GM23338 (cell line): Measurements from ENCODE around the gene NBEAL2. TPM values are rescaled to one million over a fixed set of nuclear protein-coding genes. Genes with fewer than 3 reads are reported as not detected.

Experiments used
- ATAC-seq: fragments of 200-7000 bp; cut with Tn5 transposase; 3 replicates; pipeline ENCODE4 v1.9.1; 2020
- DNase-seq: peaks from one replicate; pipeline ENCODE4 v3.0.0-alpha.2; 2015; ENCODE audit warnings: low spot score
- H2AFZ ChIP-seq: fragments of 200-600 bp; sonication (generic); 2 replicates; pipeline ENCODE4 v1.8.0; 2016; ENCODE audit warnings: antibody characterized with exemption, mild to moderate bottlenecking, moderate library complexity
- H3F3A ChIP-seq: fragments of 200-600 bp; sonication (generic); replicated peaks from 2 replicates; pipeline ENCODE4 v1.8.0; 2017; ENCODE audit warnings: antibody characterized with exemption, mixed run types, low read depth
- H3K27ac ChIP-seq: fragments of 200-600 bp; sonication (generic); 2 replicates; pipeline ENCODE4 v1.6.1; 2016; ENCODE audit warnings: low read depth
- H3K27me3 ChIP-seq: fragments of 200-600 bp; sonication (generic); 2 replicates; pipeline ENCODE4 v1.8.0; 2016; ENCODE audit warnings: mild to moderate bottlenecking, mixed run types, moderate library complexity; ENCODE audit not compliant: insufficient read depth
- H3K36me3 ChIP-seq: fragments of 200-600 bp; sonication (generic); 2 replicates; pipeline ENCODE4 v1.8.0; 2016; ENCODE audit warnings: mild to moderate bottlenecking; ENCODE audit not compliant: insufficient read depth
- H3K4me1 ChIP-seq: fragments of 200-600 bp; sonication (generic); 2 replicates; pipeline ENCODE4 v1.8.0; 2016; ENCODE audit warnings: mild to moderate bottlenecking, moderate library complexity; ENCODE audit not compliant: insufficient read depth
- H3K4me2 ChIP-seq: fragments of 200-600 bp; sonication (generic); 2 replicates; pipeline ENCODE4 v1.7.1; 2017; ENCODE audit warnings: mixed run types
- H3K4me3 ChIP-seq: fragments of 200-600 bp; sonication (generic); 2 replicates; pipeline ENCODE4 v1.6.1; 2016; ENCODE audit warnings: mixed run types
- H3K79me2 ChIP-seq: fragments of 200-600 bp; sonication (generic); replicated peaks from 2 replicates; pipeline ENCODE4 v1.8.0; 2017; ENCODE audit warnings: mild to moderate bottlenecking; ENCODE audit not compliant: insufficient read depth
- H3K9me2 ChIP-seq: fragments of 200-600 bp; sonication (generic); 2 replicates; pipeline ENCODE4 v1.8.0; 2017; ENCODE audit not compliant: insufficient read depth
- H4K20me1 ChIP-seq: fragments of 200-600 bp; sonication (generic); replicated peaks from 2 replicates; pipeline ENCODE4 v1.8.0; 2017; ENCODE audit warnings: mild to moderate bottlenecking; ENCODE audit not compliant: insufficient read depth
- H3K27ac Mint-ChIP-seq: 2 replicates; pipeline ENCODE4 v1.8.0; 2020; ENCODE audit warnings: inconsistent platforms, mild to moderate bottlenecking, moderate library complexity, mixed read lengths
- H3K27me3 Mint-ChIP-seq: 3 replicates; pipeline ENCODE4 v1.8.0; 2022; ENCODE audit warnings: low read depth, mild to moderate bottlenecking, moderate library complexity, mixed read lengths, inconsistent platforms; ENCODE audit not compliant: insufficient read depth, poor library complexity
- H3K36me3 Mint-ChIP-seq: 3 replicates; pipeline ENCODE4 v1.8.0; 2021; ENCODE audit warnings: low read depth, mild to moderate bottlenecking, inconsistent platforms, moderate library complexity, mixed read lengths
- H3K4me1 Mint-ChIP-seq: 3 replicates; pipeline ENCODE4 v1.8.0; 2020; ENCODE audit warnings: mild to moderate bottlenecking, inconsistent platforms, mixed read lengths
- H3K4me3 Mint-ChIP-seq: 3 replicates; pipeline ENCODE4 v1.8.0; 2021; ENCODE audit warnings: moderate library complexity, mild to moderate bottlenecking, inconsistent platforms, mixed read lengths
- H3K9me3 Mint-ChIP-seq: 3 replicates; pipeline ENCODE4 v1.8.0; 2020; ENCODE audit warnings: moderate library complexity, mild to moderate bottlenecking, inconsistent platforms, mixed read lengths
- EZH2phosphoT487 ChIP-seq: fragments of 200-600 bp; sonication (generic); IDR thresholded peaks from one replicate; pipeline ENCODE4 v1.8.1; 2018; ENCODE audit warnings: antibody characterized with exemption; ENCODE audit not compliant: unreplicated experiment
- JUNB ChIP-seq: IDR thresholded peaks from one replicate; pipeline ENCODE4 v1.6.1; 2016; ENCODE audit warnings: antibody characterized with exemption; ENCODE audit not compliant: unreplicated experiment
- STAT1 ChIP-seq: IDR thresholded peaks from one replicate; pipeline ENCODE4 v1.6.1; 2016; ENCODE audit warnings: antibody characterized with exemption; ENCODE audit not compliant: unreplicated experiment
- ZNF114 ChIP-seq: fragments of 250-450 bp; sonication (Bioruptor Pico); IDR thresholded peaks from 2 replicates; pipeline ENCODE4 v1.5.0; 2020; ENCODE audit warnings: mild to moderate bottlenecking, moderate library complexity
- ZNF331 ChIP-seq: fragments of 250-450 bp; sonication (Bioruptor Pico); IDR thresholded peaks from 2 replicates; pipeline ENCODE4 v1.5.0; 2020; ENCODE audit warnings: low read depth, mild to moderate bottlenecking, moderate library complexity
- polyA plus RNA-seq: library from polyadenylated mRNA; unstranded; fragments of >200 nt; fragmentation: Nextera tagmentation; extraction: Ambion mirVana; gene quantifications from 2 replicates; pipeline ENCODE4 v1.2.1, GENCODE V29; 2016
- total RNA-seq: library from RNA; depleted of rRNA; stranded (reverse); fragments of >200 nt; shearing (Covaris generic); gene quantifications from 2 replicates; pipeline ENCODE4 v1.2.3, GENCODE V29; 2014
- TF ChIP-seq, protein P1 (sequence below): IDR thresholded peaks from 2 replicates; pipeline ENCODE4 v1.6.1; 2016; ENCODE audit warnings: antibody characterized with exemption
- TF ChIP-seq, protein P2 (sequence below): fragments of 250-450 bp; sonication (Bioruptor Pico); IDR thresholded peaks from 2 replicates; pipeline ENCODE4 v1.5.0; 2020; ENCODE audit warnings: mild to moderate bottlenecking, moderate library complexity
- TF ChIP-seq, protein P3 (sequence below): IDR thresholded peaks from one replicate; pipeline ENCODE4 v1.6.1; 2018; ENCODE audit warnings: antibody characterized with exemption; ENCODE audit not compliant: unreplicated experiment

The NBEAL2 gene
- total and polyA plus RNA-seq, 2 experiments from 2014 or later = 13.5 to 79.9 TPM

DNA sequence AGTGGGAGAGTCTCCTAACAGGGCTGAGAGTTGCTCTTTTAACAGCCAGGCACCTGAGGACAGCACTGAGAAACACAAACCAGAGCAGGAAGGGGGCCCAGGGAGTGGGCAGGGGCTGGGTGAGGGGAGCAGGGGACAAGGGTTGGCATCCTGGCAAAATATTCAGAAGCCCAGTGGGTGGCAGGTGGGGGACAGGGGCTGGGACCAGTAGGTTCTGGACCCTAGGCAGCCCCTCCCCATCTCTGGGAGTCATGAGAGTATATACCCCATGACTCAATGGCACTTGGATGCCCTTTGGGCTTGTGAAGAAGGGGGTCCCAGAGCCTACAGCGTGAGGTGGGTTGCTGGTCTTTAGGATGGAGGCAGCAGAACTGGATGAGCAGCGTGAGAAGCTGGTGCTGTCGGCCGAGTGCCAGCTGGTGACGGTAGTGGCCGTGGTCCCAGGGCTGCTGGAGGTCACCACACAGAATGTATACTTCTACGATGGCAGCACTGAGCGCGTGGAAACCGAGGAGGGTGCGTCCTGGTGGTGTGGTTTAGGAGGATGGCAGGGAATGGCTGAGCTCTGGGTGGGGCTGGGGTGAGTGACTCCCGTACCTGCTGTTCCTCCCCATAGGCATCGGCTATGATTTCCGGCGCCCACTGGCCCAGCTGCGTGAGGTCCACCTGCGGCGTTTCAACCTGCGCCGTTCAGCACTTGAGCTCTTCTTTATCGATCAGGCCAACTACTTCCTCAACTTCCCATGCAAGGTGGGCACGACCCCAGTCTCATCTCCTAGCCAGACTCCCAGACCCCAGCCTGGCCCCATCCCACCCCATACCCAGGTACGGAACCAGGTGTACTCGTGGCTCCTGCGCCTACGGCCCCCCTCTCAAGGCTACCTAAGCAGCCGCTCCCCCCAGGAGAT is 24.2 kb downstream of the NBEAL2 start:
- Mint-ChIP-seq H3K4me1 (peaks cover 3% of the 10 kb centered on the region; the same call in 2 of the 3 replicates), H3K9me3 (no peaks in the 10 kb centered on the region), H3K27me3 (peaks cover 13% of the 10 kb centered on the region), H3K27ac (no peak overlapping the region; the same call in 1 of the 2 replicates), H3K36me3 (peaks cover 28% of the 10 kb centered on the region), H3K4me3 (no peak overlapping the region)
- H3K4me2 ChIP-seq = no peak overlapping the region
- no peaks in the 10 kb centered on the region; the same call in 1 of the 2 replicates for H3K36me3 ChIP-seq
- no peaks in the 10 kb centered on the region for H3K4me1 ChIP-seq
- H3K4me3 ChIP-seq = no peak overlapping the region
- H3F3A ChIP-seq = peaks cover 4% of the 10 kb centered on the region; the same call in 1 of the 2 replicates
- H2AFZ ChIP-seq = no peak overlapping the region
- no peaks in the 10 kb centered on the region for H3K9me2 ChIP-seq
- TF ChIP-seq ZNF114 = no peak
- H3K27me3 ChIP-seq = no peaks in the 10 kb centered on the region
- no peak overlapping the region for H3K27ac ChIP-seq
- DNase-seq (no peak), ATAC-seq (no peak)
- no peaks in the 10 kb centered on the region; the same call in 1 of the 2 replicates for H4K20me1 ChIP-seq
- H3K79me2 ChIP-seq = no peaks in the 10 kb centered on the region

DNA sequence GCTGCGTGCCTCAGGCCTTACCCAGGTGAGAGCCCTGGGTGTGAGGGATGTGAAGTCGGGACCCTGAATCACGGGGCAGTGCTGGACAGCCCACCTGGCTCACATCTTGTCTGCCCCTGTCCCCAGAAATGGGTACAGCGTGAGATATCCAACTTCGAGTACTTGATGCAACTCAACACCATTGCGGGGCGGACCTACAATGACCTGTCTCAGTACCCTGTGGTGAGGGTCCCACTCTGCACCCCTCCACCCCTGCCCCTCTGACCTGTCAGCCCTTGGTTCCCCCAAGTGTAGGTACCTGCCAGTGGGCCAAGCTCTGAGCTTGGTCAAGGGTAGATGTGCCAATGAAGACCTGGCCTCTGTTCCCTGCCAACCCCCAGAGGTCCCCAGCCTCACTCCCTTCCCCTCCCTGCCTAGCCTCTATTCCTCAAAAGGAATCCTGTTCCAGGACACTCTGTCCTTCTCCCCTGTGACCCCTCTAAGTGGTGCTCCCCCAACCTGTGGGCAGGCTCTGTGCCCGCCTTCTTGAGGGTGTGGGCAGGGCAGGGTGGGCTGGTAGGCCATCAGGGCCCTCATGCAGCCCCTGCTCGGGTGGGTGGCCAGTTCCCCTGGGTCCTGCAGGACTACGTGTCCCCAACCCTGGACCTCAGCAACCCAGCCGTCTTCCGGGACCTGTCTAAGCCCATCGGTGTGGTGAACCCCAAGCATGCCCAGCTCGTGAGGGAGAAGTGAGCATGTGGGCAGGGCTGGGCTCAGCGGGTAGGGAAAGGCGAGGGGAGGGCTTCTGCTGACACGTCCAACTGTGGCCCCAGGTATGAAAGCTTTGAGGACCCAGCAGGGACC is 25.1 kb downstream of the NBEAL2 start:
- no peaks in the 10 kb centered on the region; the same call in 1 of the 2 replicates for H3K36me3 ChIP-seq
- H3K36me3 Mint-ChIP-seq = peaks cover 28% of the 10 kb centered on the region
- no peaks in the 10 kb centered on the region for H4K20me1 ChIP-seq
- no peaks in the 10 kb centered on the region for H3K9me2 ChIP-seq
- H3K4me3 ChIP-seq = no peak overlapping the region
- no peak for ATAC-seq
- H3K27ac ChIP-seq = no peak overlapping the region
- no peak overlapping the region for H3K4me3 Mint-ChIP-seq
- peaks cover 10% of the 10 kb centered on the region for H3K27me3 Mint-ChIP-seq
- DNase-seq = no peak
- no peaks in the 10 kb centered on the region for H3K9me3 Mint-ChIP-seq
- H3K4me1 ChIP-seq = no peaks in the 10 kb centered on the region
- H3K27me3 ChIP-seq = no peaks in the 10 kb centered on the region
- H3K4me1 Mint-ChIP-seq = peaks cover 4% of the 10 kb centered on the region; the same call in 1 of the 3 replicates
- no peaks in the 10 kb centered on the region for H3K79me2 ChIP-seq
- TF ChIP-seq ZNF331 (no peak), JUNB (no peak), EZH2phosphoT487 (no peak), STAT1 (no peak)
- TF ChIP-seq, protein P1, sequence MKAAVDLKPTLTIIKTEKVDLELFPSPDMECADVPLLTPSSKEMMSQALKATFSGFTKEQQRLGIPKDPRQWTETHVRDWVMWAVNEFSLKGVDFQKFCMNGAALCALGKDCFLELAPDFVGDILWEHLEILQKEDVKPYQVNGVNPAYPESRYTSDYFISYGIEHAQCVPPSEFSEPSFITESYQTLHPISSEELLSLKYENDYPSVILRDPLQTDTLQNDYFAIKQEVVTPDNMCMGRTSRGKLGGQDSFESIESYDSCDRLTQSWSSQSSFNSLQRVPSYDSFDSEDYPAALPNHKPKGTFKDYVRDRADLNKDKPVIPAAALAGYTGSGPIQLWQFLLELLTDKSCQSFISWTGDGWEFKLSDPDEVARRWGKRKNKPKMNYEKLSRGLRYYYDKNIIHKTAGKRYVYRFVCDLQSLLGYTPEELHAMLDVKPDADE = no peak
- TF ChIP-seq, protein P2, sequence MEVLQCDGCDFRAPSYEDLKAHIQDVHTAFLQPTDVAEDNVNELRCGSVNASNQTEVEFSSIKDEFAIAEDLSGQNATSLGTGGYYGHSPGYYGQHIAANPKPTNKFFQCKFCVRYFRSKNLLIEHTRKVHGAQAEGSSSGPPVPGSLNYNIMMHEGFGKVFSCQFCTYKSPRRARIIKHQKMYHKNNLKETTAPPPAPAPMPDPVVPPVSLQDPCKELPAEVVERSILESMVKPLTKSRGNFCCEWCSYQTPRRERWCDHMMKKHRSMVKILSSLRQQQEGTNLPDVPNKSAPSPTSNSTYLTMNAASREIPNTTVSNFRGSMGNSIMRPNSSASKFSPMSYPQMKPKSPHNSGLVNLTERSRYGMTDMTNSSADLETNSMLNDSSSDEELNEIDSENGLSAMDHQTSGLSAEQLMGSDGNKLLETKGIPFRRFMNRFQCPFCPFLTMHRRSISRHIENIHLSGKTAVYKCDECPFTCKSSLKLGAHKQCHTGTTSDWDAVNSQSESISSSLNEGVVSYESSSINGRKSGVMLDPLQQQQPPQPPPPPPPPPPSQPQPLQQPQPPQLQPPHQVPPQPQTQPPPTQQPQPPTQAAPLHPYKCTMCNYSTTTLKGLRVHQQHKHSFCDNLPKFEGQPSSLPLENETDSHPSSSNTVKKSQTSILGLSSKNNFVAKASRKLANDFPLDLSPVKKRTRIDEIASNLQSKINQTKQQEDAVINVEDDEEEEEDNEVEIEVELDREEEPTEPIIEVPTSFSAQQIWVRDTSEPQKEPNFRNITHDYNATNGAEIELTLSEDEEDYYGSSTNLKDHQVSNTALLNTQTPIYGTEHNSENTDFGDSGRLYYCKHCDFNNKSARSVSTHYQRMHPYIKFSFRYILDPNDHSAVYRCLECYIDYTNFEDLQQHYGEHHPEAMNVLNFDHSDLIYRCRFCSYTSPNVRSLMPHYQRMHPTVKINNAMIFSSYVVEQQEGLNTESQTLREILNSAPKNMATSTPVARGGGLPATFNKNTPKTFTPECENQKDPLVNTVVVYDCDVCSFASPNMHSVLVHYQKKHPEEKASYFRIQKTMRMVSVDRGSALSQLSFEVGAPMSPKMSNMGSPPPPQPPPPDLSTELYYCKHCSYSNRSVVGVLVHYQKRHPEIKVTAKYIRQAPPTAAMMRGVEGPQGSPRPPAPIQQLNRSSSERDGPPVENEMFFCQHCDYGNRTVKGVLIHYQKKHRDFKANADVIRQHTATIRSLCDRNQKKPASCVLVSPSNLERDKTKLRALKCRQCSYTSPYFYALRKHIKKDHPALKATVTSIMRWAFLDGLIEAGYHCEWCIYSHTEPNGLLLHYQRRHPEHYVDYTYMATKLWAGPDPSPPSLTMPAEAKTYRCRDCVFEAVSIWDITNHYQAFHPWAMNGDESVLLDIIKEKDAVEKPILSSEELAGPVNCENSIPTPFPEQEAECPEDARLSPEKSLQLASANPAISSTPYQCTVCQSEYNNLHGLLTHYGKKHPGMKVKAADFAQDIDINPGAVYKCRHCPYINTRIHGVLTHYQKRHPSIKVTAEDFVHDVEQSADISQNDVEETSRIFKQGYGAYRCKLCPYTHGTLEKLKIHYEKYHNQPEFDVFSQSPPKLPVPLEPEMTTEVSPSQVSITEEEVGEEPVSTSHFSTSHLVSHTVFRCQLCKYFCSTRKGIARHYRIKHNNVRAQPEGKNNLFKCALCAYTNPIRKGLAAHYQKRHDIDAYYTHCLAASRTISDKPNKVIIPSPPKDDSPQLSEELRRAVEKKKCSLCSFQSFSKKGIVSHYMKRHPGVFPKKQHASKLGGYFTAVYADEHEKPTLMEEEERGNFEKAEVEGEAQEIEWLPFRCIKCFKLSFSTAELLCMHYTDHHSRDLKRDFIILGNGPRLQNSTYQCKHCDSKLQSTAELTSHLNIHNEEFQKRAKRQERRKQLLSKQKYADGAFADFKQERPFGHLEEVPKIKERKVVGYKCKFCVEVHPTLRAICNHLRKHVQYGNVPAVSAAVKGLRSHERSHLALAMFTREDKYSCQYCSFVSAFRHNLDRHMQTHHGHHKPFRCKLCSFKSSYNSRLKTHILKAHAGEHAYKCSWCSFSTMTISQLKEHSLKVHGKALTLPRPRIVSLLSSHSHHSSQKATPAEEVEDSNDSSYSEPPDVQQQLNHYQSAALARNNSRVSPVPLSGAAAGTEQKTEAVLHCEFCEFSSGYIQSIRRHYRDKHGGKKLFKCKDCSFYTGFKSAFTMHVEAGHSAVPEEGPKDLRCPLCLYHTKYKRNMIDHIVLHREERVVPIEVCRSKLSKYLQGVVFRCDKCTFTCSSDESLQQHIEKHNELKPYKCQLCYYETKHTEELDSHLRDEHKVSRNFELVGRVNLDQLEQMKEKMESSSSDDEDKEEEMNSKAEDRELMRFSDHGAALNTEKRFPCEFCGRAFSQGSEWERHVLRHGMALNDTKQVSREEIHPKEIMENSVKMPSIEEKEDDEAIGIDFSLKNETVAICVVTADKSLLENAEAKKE = no peak
- TF ChIP-seq, protein P3, sequence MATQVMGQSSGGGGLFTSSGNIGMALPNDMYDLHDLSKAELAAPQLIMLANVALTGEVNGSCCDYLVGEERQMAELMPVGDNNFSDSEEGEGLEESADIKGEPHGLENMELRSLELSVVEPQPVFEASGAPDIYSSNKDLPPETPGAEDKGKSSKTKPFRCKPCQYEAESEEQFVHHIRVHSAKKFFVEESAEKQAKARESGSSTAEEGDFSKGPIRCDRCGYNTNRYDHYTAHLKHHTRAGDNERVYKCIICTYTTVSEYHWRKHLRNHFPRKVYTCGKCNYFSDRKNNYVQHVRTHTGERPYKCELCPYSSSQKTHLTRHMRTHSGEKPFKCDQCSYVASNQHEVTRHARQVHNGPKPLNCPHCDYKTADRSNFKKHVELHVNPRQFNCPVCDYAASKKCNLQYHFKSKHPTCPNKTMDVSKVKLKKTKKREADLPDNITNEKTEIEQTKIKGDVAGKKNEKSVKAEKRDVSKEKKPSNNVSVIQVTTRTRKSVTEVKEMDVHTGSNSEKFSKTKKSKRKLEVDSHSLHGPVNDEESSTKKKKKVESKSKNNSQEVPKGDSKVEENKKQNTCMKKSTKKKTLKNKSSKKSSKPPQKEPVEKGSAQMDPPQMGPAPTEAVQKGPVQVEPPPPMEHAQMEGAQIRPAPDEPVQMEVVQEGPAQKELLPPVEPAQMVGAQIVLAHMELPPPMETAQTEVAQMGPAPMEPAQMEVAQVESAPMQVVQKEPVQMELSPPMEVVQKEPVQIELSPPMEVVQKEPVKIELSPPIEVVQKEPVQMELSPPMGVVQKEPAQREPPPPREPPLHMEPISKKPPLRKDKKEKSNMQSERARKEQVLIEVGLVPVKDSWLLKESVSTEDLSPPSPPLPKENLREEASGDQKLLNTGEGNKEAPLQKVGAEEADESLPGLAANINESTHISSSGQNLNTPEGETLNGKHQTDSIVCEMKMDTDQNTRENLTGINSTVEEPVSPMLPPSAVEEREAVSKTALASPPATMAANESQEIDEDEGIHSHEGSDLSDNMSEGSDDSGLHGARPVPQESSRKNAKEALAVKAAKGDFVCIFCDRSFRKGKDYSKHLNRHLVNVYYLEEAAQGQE = no peak
- H3F3A ChIP-seq = peaks cover 5% of the 10 kb centered on the region; the same call in 1 of the 2 replicates
- no peak overlapping the region for H2AFZ ChIP-seq
- no peak overlapping the region for H3K27ac Mint-ChIP-seq
- no peak overlapping the region for H3K4me2 ChIP-seq
